WTC11 (cell line): ENCODE results near the gene SCAF8. TPM values are rescaled to one million over a fixed set of nuclear protein-coding genes. Genes with fewer than 3 reads are reported as not detected.

Experiments
- ATAC-seq: fragments of 200-7000 bp; cut with Tn5 transposase; 2 replicates; pipeline ENCODE4 v1.10.0; 2021; ENCODE audit warnings: mild to moderate bottlenecking, moderate library complexity
- CTCF ChIA-PET: fragments of 300-600 bp; sonication (Branson Sonifier 250); formaldehyde crosslinking; loops from one replicate; lab custom pipeline; 2021; ENCODE audit warnings: antibody characterized with exemption; lab: Charles Lee
- POLR2A ChIA-PET: fragments of 350-600 bp; sonication (Branson Sonifier 250); formaldehyde crosslinking; loops from one replicate; lab custom pipeline; 2021; ENCODE audit warnings: antibody characterized with exemption; lab: Charles Lee
- DNase-seq: peaks from one replicate; pipeline ENCODE4 v3.0.0; 2021; ENCODE audit warnings: low spot score
- H3K27ac Mint-ChIP-seq: 2 replicates; pipeline ENCODE4 v1.8.0; 2021; ENCODE audit warnings: mixed read lengths
- H3K27me3 Mint-ChIP-seq: 2 replicates; pipeline ENCODE4 v1.8.0; 2021; ENCODE audit warnings: low read depth, mild to moderate bottlenecking, moderate library complexity, mixed read lengths
- H3K36me3 Mint-ChIP-seq: 2 replicates; pipeline ENCODE4 v1.8.0; 2021; ENCODE audit warnings: mixed read lengths
- H3K4me1 Mint-ChIP-seq: 2 replicates; pipeline ENCODE4 v1.8.0; 2022; ENCODE audit warnings: mixed read lengths
- H3K4me3 Mint-ChIP-seq: 2 replicates; pipeline ENCODE4 v1.8.0; 2021; ENCODE audit warnings: mild to moderate bottlenecking, moderate library complexity, mixed read lengths
- H3K9me3 Mint-ChIP-seq: 2 replicates; pipeline ENCODE4 v1.8.0; 2021; ENCODE audit warnings: mixed read lengths
- CDX4 ChIP-seq: fragments of 250-450 bp; sonication (Bioruptor Pico); IDR thresholded peaks from 2 replicates; pipeline ENCODE4 v1.9.0; 2021; ENCODE audit warnings: moderate library complexity, mild to moderate bottlenecking, inconsistent platforms, borderline replicate concordance
- JUN ChIP-seq: sonication (generic); formaldehyde crosslinking; IDR thresholded peaks from 2 replicates; pipeline ENCODE4 v1.8.0; 2023; ENCODE audit warnings: mild to moderate bottlenecking, missing genetic modification reagents
- KAT7 ChIP-seq: sonication (generic); formaldehyde crosslinking; IDR thresholded peaks from 2 replicates; pipeline ENCODE4 v1.8.1; 2023; ENCODE audit warnings: missing genetic modification reagents, mild to moderate bottlenecking, borderline replicate concordance
- STAT6 ChIP-seq: sonication (generic); formaldehyde crosslinking; conservative IDR thresholded peaks from 2 replicates; pipeline ENCODE4 v1.8.1; 2023; ENCODE audit warnings: mild to moderate bottlenecking, low read depth, missing genetic modification reagents, moderate library complexity
- TEAD1 ChIP-seq: sonication (generic); formaldehyde crosslinking; IDR thresholded peaks from 2 replicates; pipeline ENCODE4 v1.8.0; 2022; ENCODE audit warnings: mild to moderate bottlenecking, missing genetic modification reagents
- TP53 ChIP-seq: sonication (generic); formaldehyde crosslinking; IDR thresholded peaks from 2 replicates; pipeline ENCODE4 v1.8.1; 2023; ENCODE audit warnings: mild to moderate bottlenecking, missing genetic modification reagents
- ZNF263 ChIP-seq: sonication (generic); formaldehyde crosslinking; IDR thresholded peaks from 2 replicates; pipeline ENCODE4 v1.8.1; 2022; ENCODE audit warnings: low read depth, mild to moderate bottlenecking, moderate library complexity, missing genetic modification reagents
- ZNF512 ChIP-seq: sonication (generic); formaldehyde crosslinking; IDR thresholded peaks from 2 replicates; pipeline ENCODE4 v1.8.1; 2022; ENCODE audit warnings: missing genetic modification reagents, borderline replicate concordance
- ZSCAN18 ChIP-seq: fragments of 250-450 bp; sonication (Bioruptor Pico); IDR thresholded peaks from 2 replicates; pipeline ENCODE4 v2.1.2; 2022; ENCODE audit warnings: mild to moderate bottlenecking, moderate library complexity
- total RNA-seq: library from RNA; stranded (reverse); gene quantifications from 3 replicates; pipeline ENCODE4 v1.2.3, GENCODE V29; 2021
- TF ChIP-seq, protein P1 (sequence below): sonication (generic); formaldehyde crosslinking; IDR thresholded peaks from 2 replicates; pipeline ENCODE4 v1.8.1; 2023; ENCODE audit warnings: mild to moderate bottlenecking, missing genetic modification reagents
- TF ChIP-seq, protein P2 (sequence below): sonication (generic); formaldehyde crosslinking; IDR thresholded peaks from 2 replicates; pipeline ENCODE4 v1.8.0; 2023; ENCODE audit warnings: missing genetic modification reagents
- TF ChIP-seq, protein P3 (sequence below): fragments of 250-450 bp; sonication (Bioruptor Pico); IDR thresholded peaks from 2 replicates; pipeline ENCODE4 v1.9.0; 2021; ENCODE audit warnings: mild to moderate bottlenecking, borderline replicate concordance

Gene SCAF8
- total RNA-seq, 1 experiment from 2014 or later, result 40.7 TPM

GRCh38 chr6:154706389-154706788 lies 26.8 kb upstream of the SCAF8 start (continued):
- TF ChIP-seq CDX4 (CRISPR knock-in tag) (no peak), ZNF263 (CRISPR knock-in tag) (no peak)
- TF ChIP-seq, protein P1, sequence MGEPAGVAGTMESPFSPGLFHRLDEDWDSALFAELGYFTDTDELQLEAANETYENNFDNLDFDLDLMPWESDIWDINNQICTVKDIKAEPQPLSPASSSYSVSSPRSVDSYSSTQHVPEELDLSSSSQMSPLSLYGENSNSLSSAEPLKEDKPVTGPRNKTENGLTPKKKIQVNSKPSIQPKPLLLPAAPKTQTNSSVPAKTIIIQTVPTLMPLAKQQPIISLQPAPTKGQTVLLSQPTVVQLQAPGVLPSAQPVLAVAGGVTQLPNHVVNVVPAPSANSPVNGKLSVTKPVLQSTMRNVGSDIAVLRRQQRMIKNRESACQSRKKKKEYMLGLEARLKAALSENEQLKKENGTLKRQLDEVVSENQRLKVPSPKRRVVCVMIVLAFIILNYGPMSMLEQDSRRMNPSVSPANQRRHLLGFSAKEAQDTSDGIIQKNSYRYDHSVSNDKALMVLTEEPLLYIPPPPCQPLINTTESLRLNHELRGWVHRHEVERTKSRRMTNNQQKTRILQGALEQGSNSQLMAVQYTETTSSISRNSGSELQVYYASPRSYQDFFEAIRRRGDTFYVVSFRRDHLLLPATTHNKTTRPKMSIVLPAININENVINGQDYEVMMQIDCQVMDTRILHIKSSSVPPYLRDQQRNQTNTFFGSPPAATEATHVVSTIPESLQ, result no peak

DNA sequence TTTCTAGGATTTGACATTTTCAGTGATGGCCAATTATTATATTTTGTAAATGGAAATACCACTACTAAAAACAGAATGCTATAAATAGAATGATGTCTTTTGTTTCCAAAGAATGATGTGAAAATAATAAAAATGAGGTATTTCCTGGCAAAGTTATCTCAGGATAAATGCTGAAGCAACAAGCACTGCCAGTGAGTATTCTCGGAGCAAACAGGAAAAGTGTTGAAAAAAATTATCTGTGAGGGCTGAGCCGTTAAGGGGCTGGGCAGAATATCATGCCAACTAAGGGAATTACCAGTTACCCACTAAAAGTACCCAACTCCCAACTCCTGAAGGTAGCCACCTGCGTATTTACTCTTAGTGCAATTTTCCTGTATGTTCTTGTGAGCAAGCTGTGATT lies 23.6 kb upstream of the SCAF8 start:
- H3K9me3 Mint-ChIP-seq, result no peaks in the 10 kb centered on the region
- DNase-seq (no peak), ATAC-seq (no peak)
- H3K4me1 Mint-ChIP-seq, result no peaks in the 10 kb centered on the region
- no peak overlapping the region for H3K4me3 Mint-ChIP-seq
- TF ChIP-seq STAT6 (CRISPR knock-in tag) (no peak), JUN (no peak), ZSCAN18 (no peak), CDX4 (CRISPR knock-in tag) (no peak), TEAD1 (CRISPR knock-in tag) (no peak), TP53 (CRISPR knock-in tag) (no peak), KAT7 (CRISPR knock-in tag) (no peak), ZNF512 (CRISPR knock-in tag) (no peak)
- TF ChIP-seq, protein P2, sequence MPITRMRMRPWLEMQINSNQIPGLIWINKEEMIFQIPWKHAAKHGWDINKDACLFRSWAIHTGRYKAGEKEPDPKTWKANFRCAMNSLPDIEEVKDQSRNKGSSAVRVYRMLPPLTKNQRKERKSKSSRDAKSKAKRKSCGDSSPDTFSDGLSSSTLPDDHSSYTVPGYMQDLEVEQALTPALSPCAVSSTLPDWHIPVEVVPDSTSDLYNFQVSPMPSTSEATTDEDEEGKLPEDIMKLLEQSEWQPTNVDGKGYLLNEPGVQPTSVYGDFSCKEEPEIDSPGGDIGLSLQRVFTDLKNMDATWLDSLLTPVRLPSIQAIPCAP (CRISPR knock-in tag), result no peak
- TF ChIP-seq, protein P3, sequence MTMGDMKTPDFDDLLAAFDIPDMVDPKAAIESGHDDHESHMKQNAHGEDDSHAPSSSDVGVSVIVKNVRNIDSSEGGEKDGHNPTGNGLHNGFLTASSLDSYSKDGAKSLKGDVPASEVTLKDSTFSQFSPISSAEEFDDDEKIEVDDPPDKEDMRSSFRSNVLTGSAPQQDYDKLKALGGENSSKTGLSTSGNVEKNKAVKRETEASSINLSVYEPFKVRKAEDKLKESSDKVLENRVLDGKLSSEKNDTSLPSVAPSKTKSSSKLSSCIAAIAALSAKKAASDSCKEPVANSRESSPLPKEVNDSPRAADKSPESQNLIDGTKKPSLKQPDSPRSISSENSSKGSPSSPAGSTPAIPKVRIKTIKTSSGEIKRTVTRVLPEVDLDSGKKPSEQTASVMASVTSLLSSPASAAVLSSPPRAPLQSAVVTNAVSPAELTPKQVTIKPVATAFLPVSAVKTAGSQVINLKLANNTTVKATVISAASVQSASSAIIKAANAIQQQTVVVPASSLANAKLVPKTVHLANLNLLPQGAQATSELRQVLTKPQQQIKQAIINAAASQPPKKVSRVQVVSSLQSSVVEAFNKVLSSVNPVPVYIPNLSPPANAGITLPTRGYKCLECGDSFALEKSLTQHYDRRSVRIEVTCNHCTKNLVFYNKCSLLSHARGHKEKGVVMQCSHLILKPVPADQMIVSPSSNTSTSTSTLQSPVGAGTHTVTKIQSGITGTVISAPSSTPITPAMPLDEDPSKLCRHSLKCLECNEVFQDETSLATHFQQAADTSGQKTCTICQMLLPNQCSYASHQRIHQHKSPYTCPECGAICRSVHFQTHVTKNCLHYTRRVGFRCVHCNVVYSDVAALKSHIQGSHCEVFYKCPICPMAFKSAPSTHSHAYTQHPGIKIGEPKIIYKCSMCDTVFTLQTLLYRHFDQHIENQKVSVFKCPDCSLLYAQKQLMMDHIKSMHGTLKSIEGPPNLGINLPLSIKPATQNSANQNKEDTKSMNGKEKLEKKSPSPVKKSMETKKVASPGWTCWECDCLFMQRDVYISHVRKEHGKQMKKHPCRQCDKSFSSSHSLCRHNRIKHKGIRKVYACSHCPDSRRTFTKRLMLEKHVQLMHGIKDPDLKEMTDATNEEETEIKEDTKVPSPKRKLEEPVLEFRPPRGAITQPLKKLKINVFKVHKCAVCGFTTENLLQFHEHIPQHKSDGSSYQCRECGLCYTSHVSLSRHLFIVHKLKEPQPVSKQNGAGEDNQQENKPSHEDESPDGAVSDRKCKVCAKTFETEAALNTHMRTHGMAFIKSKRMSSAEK (CRISPR knock-in tag), result no peak
- ChIA-PET POLR2A (no interaction called here), CTCF (no interaction called here)
- no peak overlapping the region for H3K27ac Mint-ChIP-seq
- no peaks in the 10 kb centered on the region for H3K36me3 Mint-ChIP-seq
- H3K27me3 Mint-ChIP-seq, result no peaks in the 10 kb centered on the region
